K562 (cell line): ENCODE data around the gene XIRP1.

Source experiments
- CTCF ChIP-seq, 3 experiments: IDR thresholded peaks in 2 of 3; conservative IDR thresholded peaks in 1 of 3; 2 replicates each; pipeline ENCODE4 v1.5.1; 2011 to 2012; ENCODE audit warnings: low read length in 3 of 3, mild to moderate bottlenecking in 3 of 3, control low read depth in 2 of 3, improper control_type of control experiment in 1 of 3, inconsistent platforms in 1 of 3, low read depth in 1 of 3, mixed read lengths in 1 of 3, moderate library complexity in 1 of 3; ENCODE audit not compliant: insufficient read depth in 2 of 3
- EZH2 ChIP-seq: IDR thresholded peaks from 2 replicates; pipeline ENCODE4 v1.6.1; 2012; ENCODE audit warnings: low read depth, mild to moderate bottlenecking, inconsistent platforms, low read length, borderline replicate concordance
- HMGXB4 ChIP-seq: sonication (generic); formaldehyde crosslinking; IDR thresholded peaks from 2 replicates; pipeline ENCODE4 v1.8.1; 2023; ENCODE audit warnings: mild to moderate bottlenecking, missing genetic modification reagents
- PHF20 ChIP-seq: fragments of 450-650 bp; IDR thresholded peaks from 2 replicates; pipeline ENCODE4 v1.6.1; 2018; ENCODE audit not compliant: partially characterized antibody
- POLR2AphosphoS2 ChIP-seq: IDR thresholded peaks from 2 replicates; pipeline ENCODE4 v1.6.1; 2012; ENCODE audit warnings: low read length, improper control_type of control experiment
- POLR2AphosphoS5 ChIP-seq: IDR thresholded peaks from 2 replicates; pipeline ENCODE4 v1.6.1; 2011; ENCODE audit warnings: mild to moderate bottlenecking, low read depth, low read length, moderate library complexity; ENCODE audit not compliant: control insufficient read depth, insufficient read depth
- SAFB2 ChIP-seq: fragments of 200-400 bp; formaldehyde crosslinking; IDR thresholded peaks from 2 replicates; pipeline ENCODE4 v1.6.1; 2018; ENCODE audit warnings: borderline replicate concordance, low read length, low read depth, moderate library complexity; ENCODE audit not compliant: severe bottlenecking
- TAF1 ChIP-seq: IDR thresholded peaks from 2 replicates; pipeline ENCODE4 v1.6.1; 2011; ENCODE audit warnings: mild to moderate bottlenecking, low read length, moderate library complexity; ENCODE audit not compliant: insufficient read depth, control insufficient read depth, severe bottlenecking; ENCODE audit errors: extremely low read depth
- ZNF551 ChIP-seq: fragments of 250-450 bp; sonication (Bioruptor Pico); IDR thresholded peaks from 2 replicates; pipeline ENCODE4 v1.5.0; 2021; ENCODE audit warnings: mild to moderate bottlenecking, moderate library complexity
- TF ChIP-seq, protein P1 (sequence below): IDR thresholded peaks from 3 replicates; pipeline ENCODE4 v1.6.1; 2011; ENCODE audit warnings: borderline replicate concordance, mild to moderate bottlenecking; ENCODE audit not compliant: insufficient read length, insufficient read depth
- TF ChIP-seq, protein P2 (sequence below): fragments of 450-650 bp; formaldehyde crosslinking; IDR thresholded peaks from 2 replicates; pipeline ENCODE4 v1.4.0; 2022; ENCODE audit warnings: missing genetic modification characterization
- TF ChIP-seq, protein P3 (sequence below): IDR thresholded peaks from 2 replicates; pipeline ENCODE4 v1.6.1; 2016; ENCODE audit warnings: missing genetic modification characterization, missing compliant biosample characterization

GRCh38 chr3:39149059-39149455, 43.3 kb downstream of the XIRP1 start:
- TF ChIP-seq, protein P1, sequence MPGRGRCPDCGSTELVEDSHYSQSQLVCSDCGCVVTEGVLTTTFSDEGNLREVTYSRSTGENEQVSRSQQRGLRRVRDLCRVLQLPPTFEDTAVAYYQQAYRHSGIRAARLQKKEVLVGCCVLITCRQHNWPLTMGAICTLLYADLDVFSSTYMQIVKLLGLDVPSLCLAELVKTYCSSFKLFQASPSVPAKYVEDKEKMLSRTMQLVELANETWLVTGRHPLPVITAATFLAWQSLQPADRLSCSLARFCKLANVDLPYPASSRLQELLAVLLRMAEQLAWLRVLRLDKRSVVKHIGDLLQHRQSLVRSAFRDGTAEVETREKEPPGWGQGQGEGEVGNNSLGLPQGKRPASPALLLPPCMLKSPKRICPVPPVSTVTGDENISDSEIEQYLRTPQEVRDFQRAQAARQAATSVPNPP = no peak
- TF ChIP-seq, protein P2, sequence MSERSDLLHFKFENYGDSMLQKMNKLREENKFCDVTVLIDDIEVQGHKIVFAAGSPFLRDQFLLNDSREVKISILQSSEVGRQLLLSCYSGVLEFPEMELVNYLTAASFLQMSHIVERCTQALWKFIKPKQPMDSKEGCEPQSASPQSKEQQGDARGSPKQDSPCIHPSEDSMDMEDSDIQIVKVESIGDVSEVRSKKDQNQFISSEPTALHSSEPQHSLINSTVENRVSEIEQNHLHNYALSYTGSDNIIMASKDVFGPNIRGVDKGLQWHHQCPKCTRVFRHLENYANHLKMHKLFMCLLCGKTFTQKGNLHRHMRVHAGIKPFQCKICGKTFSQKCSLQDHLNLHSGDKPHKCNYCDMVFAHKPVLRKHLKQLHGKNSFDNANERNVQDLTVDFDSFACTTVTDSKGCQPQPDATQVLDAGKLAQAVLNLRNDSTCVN (CRISPR knock-in tag) = no peak
- TF ChIP-seq POLR2AphosphoS5 (no peak), TAF1 (no peak), HMGXB4 (CRISPR knock-in tag) (no peak), PHF20 (no peak), ZNF551 (CRISPR knock-in tag) (no peak), EZH2 (no peak), POLR2AphosphoS2 (no peak), CTCF (IDR thresholded peaks at IDR 0.05 in 2 of 3, conservative IDR thresholded peaks at IDR 0.05 in 1 of 3; ENCODE audit: insufficient read depth in 2 of 3, low read depth in 1 of 3, low read length in 3 of 3) (no peak), SAFB2 (no peak)
- TF ChIP-seq, protein P3, sequence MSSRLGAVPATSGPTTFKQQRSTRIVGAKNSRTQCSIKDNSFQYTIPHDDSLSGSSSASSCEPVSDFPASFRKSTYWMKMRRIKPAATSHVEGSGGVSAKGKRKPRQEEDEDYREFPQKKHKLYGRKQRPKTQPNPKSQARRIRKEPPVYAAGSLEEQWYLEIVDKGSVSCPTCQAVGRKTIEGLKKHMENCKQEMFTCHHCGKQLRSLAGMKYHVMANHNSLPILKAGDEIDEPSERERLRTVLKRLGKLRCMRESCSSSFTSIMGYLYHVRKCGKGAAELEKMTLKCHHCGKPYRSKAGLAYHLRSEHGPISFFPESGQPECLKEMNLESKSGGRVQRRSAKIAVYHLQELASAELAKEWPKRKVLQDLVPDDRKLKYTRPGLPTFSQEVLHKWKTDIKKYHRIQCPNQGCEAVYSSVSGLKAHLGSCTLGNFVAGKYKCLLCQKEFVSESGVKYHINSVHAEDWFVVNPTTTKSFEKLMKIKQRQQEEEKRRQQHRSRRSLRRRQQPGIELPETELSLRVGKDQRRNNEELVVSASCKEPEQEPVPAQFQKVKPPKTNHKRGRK (tag) = no peak
